Measurements from ENCODE around the gene ATE1. TPM values are rescaled to one million over a fixed set of nuclear protein-coding genes. Genes with fewer than 3 reads are reported as not detected.

Gene ATE1
- total and polyA plus RNA-seq, 10 of the 15 experiments (the other 5 are each of a cell fraction or from before 2014, with no cell fraction given), result 4.3 to 22.7 (median 15.9) TPM

DNA sequence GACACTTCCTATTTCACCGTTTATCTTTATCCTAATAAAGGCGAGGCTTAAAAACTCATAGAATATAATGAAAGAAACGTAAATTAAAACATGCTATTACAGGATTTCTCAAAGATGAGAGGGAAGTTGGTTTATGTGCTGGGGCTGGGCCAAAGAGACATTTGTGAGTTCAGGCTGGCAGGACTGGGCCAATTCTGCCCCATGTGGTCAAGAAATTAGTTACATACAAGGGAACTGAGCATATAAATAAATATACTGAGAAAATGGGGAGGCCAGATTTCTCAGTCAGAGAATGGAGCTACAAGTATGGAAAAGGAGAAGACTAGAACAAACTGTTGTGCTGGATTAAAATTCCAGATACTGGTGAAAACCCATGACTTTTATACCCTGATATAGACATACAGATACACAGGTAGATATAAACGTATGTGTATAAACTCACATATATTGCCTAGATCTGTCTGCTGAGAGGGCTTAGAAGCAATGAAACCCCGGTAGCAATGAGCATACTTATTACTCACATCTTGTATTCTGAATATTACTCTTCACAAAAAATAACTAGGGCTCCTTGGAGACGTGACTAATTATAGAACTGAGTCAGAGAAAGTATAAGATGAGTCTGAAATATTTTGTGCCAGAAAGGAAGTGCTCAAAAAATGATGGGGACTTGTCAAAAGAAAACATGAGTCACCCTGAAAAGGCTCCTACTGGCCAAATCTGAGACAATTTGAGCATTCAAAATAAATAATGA is 173.9 kb downstream of the ATE1 start (continued):
- TF ChIP-seq, protein P1, sequence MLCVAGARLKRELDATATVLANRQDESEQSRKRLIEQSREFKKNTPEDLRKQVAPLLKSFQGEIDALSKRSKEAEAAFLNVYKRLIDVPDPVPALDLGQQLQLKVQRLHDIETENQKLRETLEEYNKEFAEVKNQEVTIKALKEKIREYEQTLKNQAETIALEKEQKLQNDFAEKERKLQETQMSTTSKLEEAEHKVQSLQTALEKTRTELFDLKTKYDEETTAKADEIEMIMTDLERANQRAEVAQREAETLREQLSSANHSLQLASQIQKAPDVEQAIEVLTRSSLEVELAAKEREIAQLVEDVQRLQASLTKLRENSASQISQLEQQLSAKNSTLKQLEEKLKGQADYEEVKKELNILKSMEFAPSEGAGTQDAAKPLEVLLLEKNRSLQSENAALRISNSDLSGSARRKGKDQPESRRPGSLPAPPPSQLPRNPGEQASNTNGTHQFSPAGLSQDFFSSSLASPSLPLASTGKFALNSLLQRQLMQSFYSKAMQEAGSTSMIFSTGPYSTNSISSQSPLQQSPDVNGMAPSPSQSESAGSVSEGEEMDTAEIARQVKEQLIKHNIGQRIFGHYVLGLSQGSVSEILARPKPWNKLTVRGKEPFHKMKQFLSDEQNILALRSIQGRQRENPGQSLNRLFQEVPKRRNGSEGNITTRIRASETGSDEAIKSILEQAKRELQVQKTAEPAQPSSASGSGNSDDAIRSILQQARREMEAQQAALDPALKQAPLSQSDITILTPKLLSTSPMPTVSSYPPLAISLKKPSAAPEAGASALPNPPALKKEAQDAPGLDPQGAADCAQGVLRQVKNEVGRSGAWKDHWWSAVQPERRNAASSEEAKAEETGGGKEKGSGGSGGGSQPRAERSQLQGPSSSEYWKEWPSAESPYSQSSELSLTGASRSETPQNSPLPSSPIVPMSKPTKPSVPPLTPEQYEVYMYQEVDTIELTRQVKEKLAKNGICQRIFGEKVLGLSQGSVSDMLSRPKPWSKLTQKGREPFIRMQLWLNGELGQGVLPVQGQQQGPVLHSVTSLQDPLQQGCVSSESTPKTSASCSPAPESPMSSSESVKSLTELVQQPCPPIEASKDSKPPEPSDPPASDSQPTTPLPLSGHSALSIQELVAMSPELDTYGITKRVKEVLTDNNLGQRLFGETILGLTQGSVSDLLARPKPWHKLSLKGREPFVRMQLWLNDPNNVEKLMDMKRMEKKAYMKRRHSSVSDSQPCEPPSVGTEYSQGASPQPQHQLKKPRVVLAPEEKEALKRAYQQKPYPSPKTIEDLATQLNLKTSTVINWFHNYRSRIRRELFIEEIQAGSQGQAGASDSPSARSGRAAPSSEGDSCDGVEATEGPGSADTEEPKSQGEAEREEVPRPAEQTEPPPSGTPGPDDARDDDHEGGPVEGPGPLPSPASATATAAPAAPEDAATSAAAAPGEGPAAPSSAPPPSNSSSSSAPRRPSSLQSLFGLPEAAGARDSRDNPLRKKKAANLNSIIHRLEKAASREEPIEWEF (IDR thresholded peaks at IDR 0.05; ENCODE audit: insufficient replicate concordance, low read depth, low read length), result no peak
- TF ChIP-seq CREM (IDR thresholded peaks at IDR 0.05; ENCODE audit: low read depth), result 0 out of 2 replicates have a peak, but pooled peaks have one; percentile 16
- peak; percentile 91 for TF ChIP-seq JUNB (IDR thresholded peaks at IDR 0.05)
- no peak for TF ChIP-seq NR2F1 (conservative IDR thresholded peaks at IDR 0.05)
- no peak for TF ChIP-seq LARP7 (IDR thresholded peaks at IDR 0.05)
- TF ChIP-seq PML (IDR thresholded peaks at IDR 0.05; ENCODE audit: low read length), result peak; percentile 30; the same call in 1 of the 2 replicates
- TF ChIP-seq, protein P2, sequence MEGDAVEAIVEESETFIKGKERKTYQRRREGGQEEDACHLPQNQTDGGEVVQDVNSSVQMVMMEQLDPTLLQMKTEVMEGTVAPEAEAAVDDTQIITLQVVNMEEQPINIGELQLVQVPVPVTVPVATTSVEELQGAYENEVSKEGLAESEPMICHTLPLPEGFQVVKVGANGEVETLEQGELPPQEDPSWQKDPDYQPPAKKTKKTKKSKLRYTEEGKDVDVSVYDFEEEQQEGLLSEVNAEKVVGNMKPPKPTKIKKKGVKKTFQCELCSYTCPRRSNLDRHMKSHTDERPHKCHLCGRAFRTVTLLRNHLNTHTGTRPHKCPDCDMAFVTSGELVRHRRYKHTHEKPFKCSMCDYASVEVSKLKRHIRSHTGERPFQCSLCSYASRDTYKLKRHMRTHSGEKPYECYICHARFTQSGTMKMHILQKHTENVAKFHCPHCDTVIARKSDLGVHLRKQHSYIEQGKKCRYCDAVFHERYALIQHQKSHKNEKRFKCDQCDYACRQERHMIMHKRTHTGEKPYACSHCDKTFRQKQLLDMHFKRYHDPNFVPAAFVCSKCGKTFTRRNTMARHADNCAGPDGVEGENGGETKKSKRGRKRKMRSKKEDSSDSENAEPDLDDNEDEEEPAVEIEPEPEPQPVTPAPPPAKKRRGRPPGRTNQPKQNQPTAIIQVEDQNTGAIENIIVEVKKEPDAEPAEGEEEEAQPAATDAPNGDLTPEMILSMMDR (IDR thresholded peaks at IDR 0.05 in 2 of 3, conservative IDR thresholded peaks at IDR 0.05 in 1 of 3; ENCODE audit: control insufficient read depth in 2 of 3, extremely low read depth in 1 of 3, insufficient read depth in 1 of 3, low read depth in 3 of 3, low read length in 3 of 3), result peak; percentile 7 to 31 (median 27); a peak in 2 of 6 replicates
- TF ChIP-seq NFIC (IDR thresholded peaks at IDR 0.05; ENCODE audit: low read depth, low read length), result peak; percentile 81
- TF ChIP-seq MEF2A (IDR thresholded peaks at IDR 0.05; ENCODE audit: insufficient read depth, low read depth, low read length), result peak; percentile 91

Measured in GM12878 (cell line).